SIG-M5 treated with dmso at 0.1 percent for 504 hours (cell line): ENCODE results near the gene ULBP1.
"Not testable (repeated sequence)": the region's sequence is repeated elsewhere in the genome, so short reads cannot be mapped to it uniquely, and the experiment has no call there.

Experiments
- DNase-seq: peaks from one replicate; lab custom pipeline; 2025; ENCODE audit not compliant: unreplicated experiment; lab: John Stamatoyannopoulos, UW

The ULBP1 gene

DNA sequence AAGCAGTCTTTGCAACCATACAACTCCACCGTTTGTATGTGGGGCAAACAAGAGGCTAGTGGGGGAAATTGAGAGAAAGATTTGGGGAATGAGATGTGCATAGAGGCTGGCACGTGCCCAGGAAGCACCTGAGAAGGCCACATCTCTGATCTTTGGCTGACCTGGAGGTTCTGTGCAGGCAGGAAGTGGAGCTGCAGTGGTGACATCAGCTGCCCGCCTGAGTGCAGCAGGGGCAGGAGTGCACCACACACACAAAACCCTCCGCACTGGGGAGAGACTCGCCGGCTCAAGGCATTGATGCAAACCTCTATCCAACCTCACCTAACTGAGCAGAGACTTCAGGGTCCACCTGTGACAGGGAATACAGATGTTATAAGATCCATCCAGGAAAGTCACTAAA lies 10.7 kb downstream of the ULBP1 start:
- DNase-seq, result not testable (repeated sequence)

DNA sequence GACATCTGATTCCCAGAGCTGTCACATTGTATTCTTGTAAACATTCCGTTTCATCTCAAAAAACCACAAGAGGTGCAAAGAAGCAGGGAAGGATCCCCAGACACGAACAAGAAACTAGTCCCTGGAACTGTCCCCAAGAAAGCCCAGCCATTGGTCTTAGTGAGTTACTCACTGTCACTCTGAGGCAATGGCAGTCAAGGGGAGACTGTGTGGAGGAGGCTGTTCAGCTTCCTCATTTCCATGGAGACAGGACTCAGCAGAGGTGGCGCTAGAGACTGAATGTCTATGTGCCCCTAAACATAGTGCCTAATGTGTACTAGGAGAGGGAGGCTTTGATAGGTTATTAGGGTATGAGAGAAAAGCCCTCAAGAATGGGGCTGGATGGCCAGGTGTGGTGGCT lies 11.1 kb downstream of the ULBP1 start:
- peak; percentile 66 for DNase-seq

DNA sequence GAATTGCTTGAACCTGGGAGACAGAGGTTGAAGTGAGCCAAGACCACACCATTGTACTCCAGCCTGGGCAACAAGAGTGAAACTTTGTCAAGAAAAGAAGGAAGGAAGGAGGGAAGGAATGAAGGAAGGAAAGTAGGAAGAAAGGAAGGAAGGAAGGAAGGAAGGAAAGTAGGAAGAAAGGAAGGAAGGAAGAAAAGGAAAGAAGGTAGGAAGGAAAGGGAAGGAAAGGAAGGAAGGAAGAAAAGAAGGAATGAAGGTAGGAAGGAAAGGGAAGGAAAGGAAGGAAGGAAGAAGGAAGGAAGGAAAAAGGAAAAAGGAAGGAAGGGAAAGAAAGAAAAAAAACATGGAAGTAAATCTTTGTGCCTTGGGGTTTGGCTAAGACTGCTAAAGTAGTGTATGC lies 11.7 kb downstream of the ULBP1 start:
- DNase-seq, result no peak

DNA sequence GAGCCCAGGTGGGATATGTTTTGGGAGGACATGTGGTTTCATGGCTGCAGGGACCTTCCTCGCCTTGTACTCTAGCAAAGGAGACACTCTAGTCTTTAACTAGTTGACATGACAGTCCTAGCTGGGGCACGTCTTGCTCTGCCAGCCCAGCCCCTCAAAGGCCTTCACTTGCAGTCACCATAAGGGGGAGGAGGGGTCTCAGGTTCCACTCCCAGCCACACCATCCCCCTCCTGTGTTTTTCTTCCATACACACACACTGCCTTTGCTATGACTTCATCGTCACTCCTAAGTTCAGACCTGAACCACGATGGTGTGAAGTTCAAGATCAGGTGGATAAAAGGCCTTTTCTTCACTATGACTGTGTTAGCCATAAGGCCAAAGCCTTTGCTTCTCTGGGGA lies 13.5 kb downstream of the ULBP1 start:
- DNase-seq, result no peak

DNA sequence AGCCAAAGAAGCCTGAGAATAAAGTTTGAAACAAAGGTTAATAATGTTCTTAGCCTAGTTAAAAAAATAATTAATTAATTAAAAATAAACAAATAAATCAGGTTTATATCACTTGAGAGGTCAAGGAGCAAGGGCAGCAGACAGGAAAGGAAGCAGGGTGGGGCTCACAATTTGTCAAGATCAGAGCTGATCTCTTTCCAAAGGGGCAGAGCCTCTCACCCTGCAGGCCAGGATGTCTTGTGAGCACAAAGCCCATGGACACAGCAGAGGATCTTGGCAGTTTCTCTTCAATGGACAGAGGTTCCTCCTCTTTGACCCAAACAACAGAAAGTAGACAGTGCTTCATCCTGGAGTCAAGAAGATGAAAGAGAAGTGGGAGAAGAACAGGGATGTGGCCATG lies 14.9 kb downstream of the ULBP1 start:
- DNase-seq, result no peak

DNA sequence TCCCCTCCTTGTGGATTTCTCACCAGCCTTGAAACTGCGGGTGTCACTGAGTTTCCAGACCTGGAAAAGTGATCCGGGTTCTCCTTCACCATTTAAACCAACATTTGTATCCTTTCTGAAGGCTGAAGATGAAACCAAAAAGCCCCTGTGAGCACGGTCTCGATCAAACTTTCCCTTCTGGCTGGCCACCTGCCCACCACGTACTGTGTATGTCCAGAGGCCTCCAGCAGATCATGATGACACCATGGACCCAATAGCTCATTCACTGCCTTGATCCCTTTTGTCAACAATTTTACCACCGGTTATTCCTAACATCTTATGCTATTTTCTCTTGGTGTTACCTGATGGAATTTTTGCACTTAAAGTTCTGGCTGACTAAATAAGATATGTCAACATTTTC lies 15.6 kb downstream of the ULBP1 start:
- DNase-seq, result no peak

DNA sequence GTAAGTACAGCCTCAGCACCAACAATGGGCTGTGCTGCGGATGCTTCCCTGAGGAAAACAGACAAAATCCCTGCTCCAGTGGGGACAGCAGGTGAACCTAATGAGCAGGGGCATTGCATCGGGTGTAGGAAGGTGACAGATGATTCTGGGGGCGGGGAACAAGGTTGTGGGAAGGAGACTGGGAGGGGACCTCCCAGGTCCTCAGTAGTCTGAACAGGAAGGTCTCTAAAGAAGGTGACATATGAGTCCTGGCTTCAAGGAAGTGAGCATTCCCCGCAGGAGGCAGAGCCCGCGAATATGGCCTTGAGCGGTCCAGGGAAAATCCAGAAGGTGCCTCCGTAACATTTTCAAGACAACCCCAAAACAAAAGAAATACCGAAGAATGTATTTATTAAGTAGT lies 19.4 kb downstream of the ULBP1 start:
- DNase-seq, result no peak

DNA sequence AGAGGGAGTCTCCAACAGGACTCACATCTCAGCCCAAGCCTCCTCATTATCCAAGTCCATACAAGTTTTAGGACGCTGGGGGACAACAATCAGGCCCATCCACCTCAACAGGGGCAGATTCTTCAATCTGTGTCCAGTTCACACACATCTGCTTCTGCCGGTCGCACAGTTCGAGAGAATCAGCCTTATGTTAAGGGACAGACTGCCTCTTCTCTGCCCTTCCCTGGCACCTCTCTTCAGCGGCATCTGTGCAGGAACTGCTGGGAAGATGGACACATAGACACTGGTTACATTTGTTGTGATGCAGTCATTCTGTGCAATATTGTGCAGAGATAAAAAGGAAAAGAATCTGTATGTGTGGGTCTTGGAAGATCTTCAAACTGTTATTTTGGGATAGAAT lies 21.0 kb downstream of the ULBP1 start:
- DNase-seq, result no peak

DNA sequence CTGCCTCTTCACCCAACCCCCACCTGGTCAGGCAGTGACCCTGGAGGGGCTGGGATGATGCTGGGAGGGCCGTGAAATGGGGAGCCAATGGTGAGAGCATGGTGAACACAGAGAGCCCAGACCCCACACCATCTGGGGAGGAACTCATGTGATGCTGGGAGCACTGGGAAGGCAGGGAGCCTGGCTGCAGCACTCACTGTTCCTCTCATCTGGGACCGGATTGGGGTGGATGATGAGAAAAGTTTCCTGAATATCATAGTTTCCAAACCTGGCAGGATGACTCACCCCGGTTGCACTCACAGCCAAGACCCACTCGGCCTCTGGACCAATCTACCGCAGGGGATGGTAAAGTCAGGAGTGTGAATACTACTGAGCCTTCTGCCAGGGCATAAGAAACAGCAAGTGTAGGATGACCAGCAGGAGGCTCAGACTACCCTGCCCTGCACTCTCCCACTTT lies 21.8 kb downstream of the ULBP1 start:
- DNase-seq, result no peak

DNA sequence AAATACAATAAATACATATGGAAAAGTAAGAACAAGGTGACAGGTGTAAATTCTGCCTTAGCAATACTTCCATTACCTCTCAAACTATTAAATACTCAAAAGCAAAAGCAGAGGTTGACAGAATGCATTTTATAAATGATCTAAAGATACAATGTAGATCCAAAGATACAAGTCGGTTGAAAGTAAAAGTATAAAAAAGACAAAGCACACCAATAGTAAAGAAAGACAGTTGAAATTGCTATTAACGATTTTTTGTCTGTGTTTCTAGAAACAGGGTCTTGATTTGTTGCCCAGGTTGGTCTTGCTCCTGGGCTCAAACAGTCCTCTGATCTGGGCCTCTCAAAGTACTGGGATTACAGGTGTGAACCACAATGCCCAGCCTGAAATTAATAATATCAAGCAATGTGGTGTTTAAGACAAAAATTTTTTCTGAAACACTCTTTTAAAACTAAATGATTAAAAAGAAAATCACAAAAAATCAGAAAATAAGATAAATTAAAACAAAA lies 23.9 kb downstream of the ULBP1 start:
- DNase-seq, result no peak

DNA sequence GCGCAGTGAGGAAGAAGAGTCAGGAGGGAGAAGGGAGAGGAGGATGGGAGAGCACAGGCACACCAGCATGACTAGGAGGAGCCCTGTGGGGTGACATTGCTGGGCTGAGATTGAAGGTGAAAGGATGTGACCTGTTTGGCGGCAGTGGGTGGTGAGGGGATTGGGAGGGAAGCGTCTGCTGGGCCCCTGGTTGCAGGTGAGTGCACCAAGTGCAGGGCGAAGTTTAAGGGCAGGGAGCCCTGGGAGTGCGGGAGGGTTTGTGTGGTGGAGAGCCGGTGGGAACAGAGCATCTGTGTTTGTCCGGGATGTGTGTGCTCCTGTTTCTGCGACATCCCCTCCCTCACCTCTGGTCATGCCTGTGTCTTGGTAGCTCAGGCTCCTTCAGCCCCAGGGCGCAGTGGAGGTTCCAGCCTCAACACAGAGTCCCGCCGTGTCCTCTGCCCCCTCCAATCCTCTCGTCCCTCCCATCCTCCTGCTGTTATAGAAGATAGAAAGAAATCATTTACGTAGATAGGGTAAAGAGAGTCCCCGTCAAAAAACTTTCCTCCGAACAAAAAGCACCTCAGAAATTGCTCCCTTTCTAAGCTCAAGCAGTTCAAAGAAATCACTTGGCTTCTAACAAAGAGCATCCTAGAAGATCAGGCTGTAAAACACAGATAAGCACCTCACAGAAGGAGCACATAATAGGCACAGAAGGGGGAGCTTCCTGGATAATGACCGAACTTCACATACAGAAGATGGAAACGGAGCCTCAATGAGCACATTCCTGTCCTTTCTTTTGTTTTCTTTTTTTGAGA lies 25.0 kb downstream of the ULBP1 start:
- no peak for DNase-seq

DNA sequence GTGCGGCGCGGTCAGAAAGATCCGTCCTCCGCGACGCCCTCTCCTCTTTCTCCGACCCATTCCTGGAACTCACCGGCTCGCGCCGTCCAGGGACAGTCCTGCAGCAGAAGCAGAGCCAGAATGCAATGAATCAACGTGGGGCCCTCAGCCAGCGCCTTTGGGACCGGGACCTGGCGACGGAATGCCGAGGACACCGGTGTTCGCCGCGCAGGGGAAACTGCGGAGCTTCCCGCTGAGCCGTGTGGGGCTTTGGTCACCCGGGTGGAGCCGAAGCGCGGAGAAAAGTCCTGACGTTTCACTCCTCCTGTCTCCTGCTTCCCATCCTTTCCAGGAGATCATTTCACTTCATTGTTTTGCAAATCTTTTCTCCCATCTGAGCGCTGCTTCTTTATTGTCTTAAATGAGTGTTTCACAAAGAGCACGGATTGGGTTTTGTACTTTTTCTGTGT lies 26.5 kb downstream of the ULBP1 start:
- no peak for DNase-seq

DNA sequence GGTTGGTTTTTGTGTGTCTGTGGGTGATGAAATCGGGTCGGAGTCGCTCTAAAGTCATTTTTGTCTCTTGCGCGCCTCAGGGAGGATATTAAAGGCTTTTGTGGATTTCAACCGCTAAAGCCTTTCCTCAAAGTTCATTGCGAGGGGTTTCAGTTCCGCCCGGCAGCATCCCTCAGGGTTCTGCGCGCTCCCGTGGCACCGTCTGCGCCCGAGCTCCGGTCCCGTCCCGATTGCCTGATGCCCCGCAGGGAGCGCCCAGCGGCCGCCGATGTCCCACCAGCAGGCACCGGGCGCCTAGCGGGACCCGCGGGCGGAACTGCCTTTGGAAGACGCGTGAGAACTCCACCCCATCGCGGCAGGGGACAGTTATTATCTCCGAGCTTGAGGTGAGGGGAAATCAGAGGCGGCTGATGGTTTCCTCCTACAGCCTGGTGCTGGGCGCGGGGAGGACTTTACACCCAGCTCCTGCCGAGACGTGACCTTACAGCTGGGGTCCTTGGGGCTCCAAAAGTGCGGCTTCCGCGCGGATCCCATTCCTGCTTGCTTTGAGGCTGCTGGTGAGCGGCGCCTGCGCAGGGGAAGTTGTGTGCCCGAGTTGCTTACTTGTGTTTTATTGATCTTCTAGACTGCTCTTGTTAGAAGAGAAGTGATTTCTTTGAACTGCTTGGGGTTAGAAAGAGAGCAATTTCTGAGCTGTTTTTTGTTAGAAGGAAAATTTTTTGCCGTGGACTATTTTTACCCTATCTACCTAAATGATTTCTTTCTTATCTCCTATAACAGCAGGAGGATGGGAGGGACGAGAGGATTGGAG lies 27.1 kb downstream of the ULBP1 start:
- DNase-seq, result peak; percentile 60

DNA sequence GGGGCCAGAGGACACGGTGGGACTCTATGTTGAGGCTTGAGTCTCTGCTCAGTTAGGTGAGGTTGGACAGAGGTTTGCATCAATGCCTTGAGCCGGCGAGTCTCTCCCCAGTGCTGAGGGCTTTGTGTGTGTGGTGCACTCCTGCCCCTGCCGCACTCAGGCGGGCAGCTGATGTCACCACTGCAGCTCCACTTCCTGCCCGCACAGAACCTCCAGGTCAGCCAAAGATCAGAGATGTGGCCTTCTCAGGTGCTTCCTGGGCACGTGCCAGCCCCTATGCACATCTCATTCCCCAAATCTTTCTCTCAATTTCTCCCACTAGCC lies 27.7 kb downstream of the ULBP1 start:
- DNase-seq, result not testable (repeated sequence)

DNA sequence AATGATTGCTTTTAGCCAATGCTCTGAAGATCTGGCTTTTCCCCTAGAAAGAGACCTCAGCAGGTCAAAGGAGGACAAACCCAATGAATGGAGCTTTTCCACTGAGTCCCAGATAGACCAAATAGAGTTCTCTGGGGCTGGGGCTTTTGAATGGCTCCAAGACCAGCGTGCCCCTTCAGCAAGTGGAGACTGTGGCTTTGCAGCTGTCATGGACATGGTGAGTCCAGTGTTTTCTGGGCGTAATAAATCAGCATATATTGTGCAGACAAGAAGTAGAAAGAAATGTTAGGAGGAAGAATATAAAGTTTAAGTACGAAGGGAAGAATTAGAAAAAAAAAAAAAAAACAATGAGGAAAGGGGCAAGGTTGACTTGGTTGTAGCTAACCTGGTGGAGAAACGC lies 28.1 kb downstream of the ULBP1 start:
- no peak for DNase-seq

DNA sequence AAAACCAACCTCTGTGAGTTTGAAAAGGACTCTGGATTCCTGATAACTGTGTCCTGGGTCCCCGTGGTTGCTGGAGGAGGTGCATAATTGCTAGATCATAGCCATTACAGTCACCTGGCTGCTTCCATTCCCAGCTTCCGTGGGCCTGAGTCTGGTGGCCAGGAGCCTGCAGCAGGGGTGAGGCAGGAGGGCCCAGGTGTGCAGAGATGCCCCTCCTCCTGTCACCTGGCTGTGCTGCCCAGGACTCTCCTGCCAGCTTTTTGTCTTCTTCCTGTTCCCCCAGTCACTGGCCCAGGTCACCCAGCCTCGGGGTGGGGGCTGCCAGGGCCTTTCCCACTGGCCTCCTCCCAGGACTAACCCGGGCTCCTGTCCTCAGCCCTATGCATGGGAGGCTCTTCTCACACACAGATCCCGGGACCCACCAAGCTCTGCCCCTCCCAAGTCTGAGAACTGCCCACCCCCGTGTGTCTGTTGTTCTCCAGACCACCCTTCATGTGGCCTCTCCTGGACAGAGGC lies 31.6 kb downstream of the ULBP1 start:
- DNase-seq, result no peak

DNA sequence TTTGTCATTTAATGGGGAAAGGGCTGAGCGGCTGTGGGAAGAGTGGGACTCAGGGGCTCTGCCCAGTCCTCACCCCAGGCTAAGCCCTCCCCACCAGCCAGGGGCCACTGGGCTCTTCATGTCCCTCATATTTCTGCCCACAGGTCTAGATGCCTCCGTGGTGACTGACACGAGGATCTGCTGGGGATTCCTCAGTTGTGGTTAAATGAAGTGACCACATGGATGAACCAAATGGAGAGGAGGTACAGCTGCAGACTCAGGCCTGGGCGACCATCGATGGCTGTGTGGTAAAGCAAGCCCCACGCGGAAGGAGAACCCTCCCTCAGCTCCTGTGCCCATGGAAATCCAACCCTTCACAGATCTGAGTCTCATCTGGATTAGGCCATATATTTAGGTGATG lies 32.2 kb downstream of the ULBP1 start:
- no peak for DNase-seq

DNA sequence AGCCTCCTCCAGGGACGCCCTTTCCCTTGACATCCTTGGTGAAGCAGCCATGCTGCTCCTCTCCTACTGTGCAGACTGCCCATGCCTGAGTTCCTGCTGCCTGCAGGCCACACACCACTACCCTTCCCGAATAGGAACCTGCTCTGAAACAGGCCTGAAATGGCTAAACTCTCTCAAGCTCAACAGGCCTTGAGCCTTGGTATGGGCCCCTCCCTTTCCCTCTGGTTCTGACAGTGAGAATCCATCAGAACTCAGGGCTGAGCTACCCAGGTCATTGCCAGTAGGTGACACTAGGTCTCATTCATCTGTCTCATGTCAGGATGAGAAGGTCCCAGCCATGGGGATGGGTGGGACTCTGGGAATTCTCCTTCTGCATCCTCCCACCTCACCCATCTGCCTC lies 35.9 kb downstream of the ULBP1 start:
- DNase-seq, result no peak

DNA sequence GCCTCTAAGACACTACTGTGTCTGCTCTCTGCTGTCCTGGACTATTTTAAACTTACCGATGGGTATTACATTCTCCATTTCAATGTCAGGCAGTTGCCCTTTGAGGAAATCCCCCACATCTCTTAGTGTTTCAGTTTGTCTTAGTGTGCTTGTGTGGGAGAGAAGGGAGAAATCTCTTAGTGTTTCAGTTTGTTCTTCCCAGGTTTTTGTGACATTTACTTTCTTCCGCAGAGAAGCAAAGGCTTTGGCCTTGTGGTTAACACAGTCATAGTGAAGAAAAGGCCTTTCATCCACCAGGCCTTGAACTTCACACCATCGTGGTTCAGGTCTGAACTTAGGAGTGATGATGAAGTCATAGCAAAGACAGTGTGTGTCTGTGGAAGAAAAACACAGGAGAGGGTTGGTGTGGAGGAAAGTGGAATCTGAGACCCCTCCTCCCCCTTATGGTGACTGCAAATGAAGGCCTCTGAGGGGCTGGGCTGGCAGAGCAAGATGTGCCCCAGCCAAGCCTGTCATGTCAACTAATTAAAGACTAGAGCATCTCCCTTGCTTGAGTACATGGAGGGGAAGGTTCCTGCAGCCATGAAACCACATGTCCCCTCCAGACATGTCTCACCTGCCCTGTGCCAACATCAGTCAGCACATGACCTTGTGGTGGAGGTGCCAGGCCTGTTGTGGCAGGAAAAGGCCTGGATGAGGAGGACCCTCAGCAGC lies 37.7 kb downstream of the ULBP1 start:
- no peak for DNase-seq

DNA sequence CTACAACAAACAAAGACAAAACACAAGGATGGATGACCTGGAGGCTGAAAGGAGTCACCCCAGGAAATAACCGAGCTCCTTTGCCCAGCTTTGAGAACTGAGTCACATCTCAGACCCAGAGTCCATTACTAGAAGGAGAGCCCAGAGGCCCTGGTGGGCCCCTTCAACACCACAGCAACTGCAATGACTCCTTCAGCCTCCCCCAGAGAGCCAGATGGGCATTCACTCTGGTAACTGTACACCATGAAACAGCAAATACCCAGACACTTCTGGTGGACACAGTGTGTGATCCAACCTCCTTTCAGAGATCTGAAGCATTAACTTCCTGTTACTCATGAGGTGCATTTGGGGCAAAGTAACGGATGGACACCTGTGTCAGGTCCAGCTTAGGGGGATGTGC lies 39.0 kb downstream of the ULBP1 start:
- DNase-seq, result no peak

DNA sequence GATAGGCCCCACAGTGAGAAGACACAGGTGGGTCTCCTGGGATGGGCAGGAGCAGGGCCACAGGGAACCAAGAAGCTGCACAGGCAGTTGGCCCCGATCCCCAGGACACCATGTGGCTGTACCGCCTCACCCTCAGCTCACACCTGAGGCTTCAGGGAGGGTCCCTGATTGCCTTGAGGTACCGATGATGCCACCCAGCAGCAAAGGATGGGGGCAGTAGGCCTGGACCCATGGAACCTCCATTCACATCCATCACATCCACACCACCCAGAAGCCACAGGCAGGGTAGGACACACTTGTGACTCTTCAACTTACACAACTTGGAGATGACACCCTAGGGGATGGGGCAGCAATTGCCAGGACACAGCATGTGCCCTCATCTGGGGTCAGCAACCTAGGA lies 39.9 kb downstream of the ULBP1 start:
- not testable (repeated sequence) for DNase-seq
